Tibial nerve (tissue), 4 donors: ENCODE results near the gene OR56A5. TPM values are rescaled to one million over a fixed set of nuclear protein-coding genes. Genes with fewer than 3 reads are reported as not detected.

ENCODE experiments used
- DNase-seq, 2 donors: peaks; one replicate each; pipeline ENCODE4 v3.0.0-alpha.2; 2019; ENCODE audit warnings: low spot score in 2 of 2
- H3K27ac ChIP-seq, 4 donors: fragments of 200-600 bp; sonication (generic) in 3 of 4; one replicate each; pipeline ENCODE4 v1.5.1; 2017 to 2019; ENCODE audit warnings: mild to moderate bottlenecking in 1 of 4
- H3K27me3 ChIP-seq, 2 donors: fragments of 200-600 bp; sonication (generic) in 1 of 2; one replicate each; pipeline versions ENCODE4 v1.5.1 to v1.6.0; 2017 to 2019
- H3K36me3 ChIP-seq, 3 donors: fragments of 200-600 bp; sonication (generic); one replicate each; pipeline ENCODE4 v1.5.1; 2018 to 2019
- H3K4me1 ChIP-seq, 4 donors: fragments of 200-600 bp; sonication (generic) in 3 of 4; one replicate each; pipeline ENCODE4 v1.5.1; 2017 to 2019
- H3K4me3 ChIP-seq, 4 donors: fragments of 200-600 bp; sonication (generic) in 3 of 4; one replicate each; pipeline ENCODE4 v1.5.1; 2017 to 2019; ENCODE audit warnings: mild to moderate bottlenecking in 1 of 4, moderate library complexity in 1 of 4
- H3K9me3 ChIP-seq, 4 donors: fragments of 200-600 bp; sonication (generic) in 3 of 4; one replicate each; pipeline ENCODE4 v1.5.1; 2017 to 2019
- EP300 ChIP-seq, 2 donors: sonication (generic); formaldehyde crosslinking; IDR thresholded peaks; one replicate each; pipeline ENCODE4 v1.6.1; 2017; ENCODE audit warnings: antibody characterized with exemption in 2 of 2, mild to moderate bottlenecking in 1 of 2
- POLR2A ChIP-seq, 2 donors: fragments of 450-650 bp; IDR thresholded peaks; one replicate each; pipeline ENCODE4 v1.6.1; 2017; ENCODE audit warnings: antibody characterized with exemption in 2 of 2, mild to moderate bottlenecking in 2 of 2, moderate library complexity in 2 of 2
- WGBS, 2 donors: methylation state at CpG; one replicate each; pipeline ENCODE4 v1.1.5; 2018; 5-methylcytosine and 5-hydroxymethylcytosine counted together
- small RNA-seq: library from RNA; depleted of rRNA; stranded (forward); fragments of <200 nt; gene quantifications from one replicate; pipeline ENCODE3, GENCODE V24; 2016
- total RNA-seq, 4 donors: library from RNA; depleted of rRNA; stranded (reverse); fragments of >200 nt; gene quantifications; one replicate each; pipeline ENCODE4 v1.1.0, GENCODE V29; 2016
- TF ChIP-seq, protein P1 (sequence below), 5 experiments: fragments of 200-600 bp in 3 of 5; fragments of 450-650 bp in 2 of 5; sonication (generic) in 3 of 5; IDR thresholded peaks; one replicate each; pipeline ENCODE4 v1.5.1; 2016 to 2019; ENCODE audit warnings: antibody characterized with exemption in 5 of 5, mild to moderate bottlenecking in 3 of 5, moderate library complexity in 2 of 5

OR56A5 gene
- total RNA-seq, 4 donors from 2014 or later, result not detected

DNA sequence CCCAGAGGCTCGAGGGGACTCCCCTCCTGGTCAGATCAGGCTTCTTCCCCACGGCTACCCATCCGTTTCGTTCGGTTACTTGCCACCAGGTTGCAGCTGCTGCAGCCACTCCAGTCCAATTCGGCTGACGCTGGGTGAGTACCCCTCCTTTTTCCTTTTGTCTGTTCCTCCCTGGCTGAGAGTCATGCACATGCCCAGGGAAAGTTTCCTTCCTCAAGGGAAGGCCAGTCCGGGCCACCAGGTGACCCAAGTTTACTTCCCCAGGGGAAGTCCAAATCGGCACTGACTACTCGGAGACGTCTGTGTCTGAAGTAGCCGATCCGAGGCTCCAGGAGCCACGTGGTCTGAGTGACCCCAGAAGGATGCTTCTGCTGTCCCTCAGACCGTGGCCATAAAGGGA is 39.5 kb downstream of the OR56A5 start:
- DNase-seq, result no peak
- H3K36me3 ChIP-seq, result no peaks in the 10 kb centered on the region
- H3K4me3 ChIP-seq, result no peak overlapping the region
- no peaks in the 10 kb centered on the region for H3K27me3 ChIP-seq
- TF ChIP-seq EP300 (IDR thresholded peaks at IDR 0.05) (no peak), POLR2A (IDR thresholded peaks at IDR 0.05) (no peak)
- TF ChIP-seq, protein P1, sequence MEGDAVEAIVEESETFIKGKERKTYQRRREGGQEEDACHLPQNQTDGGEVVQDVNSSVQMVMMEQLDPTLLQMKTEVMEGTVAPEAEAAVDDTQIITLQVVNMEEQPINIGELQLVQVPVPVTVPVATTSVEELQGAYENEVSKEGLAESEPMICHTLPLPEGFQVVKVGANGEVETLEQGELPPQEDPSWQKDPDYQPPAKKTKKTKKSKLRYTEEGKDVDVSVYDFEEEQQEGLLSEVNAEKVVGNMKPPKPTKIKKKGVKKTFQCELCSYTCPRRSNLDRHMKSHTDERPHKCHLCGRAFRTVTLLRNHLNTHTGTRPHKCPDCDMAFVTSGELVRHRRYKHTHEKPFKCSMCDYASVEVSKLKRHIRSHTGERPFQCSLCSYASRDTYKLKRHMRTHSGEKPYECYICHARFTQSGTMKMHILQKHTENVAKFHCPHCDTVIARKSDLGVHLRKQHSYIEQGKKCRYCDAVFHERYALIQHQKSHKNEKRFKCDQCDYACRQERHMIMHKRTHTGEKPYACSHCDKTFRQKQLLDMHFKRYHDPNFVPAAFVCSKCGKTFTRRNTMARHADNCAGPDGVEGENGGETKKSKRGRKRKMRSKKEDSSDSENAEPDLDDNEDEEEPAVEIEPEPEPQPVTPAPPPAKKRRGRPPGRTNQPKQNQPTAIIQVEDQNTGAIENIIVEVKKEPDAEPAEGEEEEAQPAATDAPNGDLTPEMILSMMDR (IDR thresholded peaks at IDR 0.05), result no peak
- H3K27ac ChIP-seq, result no peak overlapping the region
- H3K4me1 ChIP-seq, result no peaks in the 10 kb centered on the region
- peaks cover 0 to 51% (median 0%) of the 10 kb centered on the region in 4 donors for H3K9me3 ChIP-seq
- 82 to 89% methylated on average over 15 of the region's 15 CpGs for WGBS, 2 donors

DNA sequence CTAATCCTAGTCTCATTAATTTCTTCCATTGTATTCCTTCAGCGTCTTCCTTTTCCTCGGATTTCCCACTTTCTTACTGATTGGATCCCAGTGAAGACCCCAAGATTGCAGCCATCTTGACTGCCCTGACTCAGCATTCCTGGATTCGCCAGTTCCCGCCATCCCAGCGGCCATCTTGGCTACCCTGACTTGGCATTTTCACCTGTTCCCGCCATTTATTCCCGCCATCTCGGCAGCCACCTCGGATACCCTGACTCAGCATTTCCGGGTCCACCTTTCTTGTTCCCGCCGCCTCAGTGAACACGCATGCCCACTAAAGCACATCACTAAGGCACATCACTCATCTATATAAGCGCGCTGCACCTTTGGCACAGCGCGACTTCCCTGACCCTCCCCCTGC is 40.0 kb downstream of the OR56A5 start:
- Histone ChIP-seq H3K27ac (no peak overlapping the region), H3K9me3 (peaks cover 0 to 56% (median 0%) of the 10 kb centered on the region in 4 donors)

DNA sequence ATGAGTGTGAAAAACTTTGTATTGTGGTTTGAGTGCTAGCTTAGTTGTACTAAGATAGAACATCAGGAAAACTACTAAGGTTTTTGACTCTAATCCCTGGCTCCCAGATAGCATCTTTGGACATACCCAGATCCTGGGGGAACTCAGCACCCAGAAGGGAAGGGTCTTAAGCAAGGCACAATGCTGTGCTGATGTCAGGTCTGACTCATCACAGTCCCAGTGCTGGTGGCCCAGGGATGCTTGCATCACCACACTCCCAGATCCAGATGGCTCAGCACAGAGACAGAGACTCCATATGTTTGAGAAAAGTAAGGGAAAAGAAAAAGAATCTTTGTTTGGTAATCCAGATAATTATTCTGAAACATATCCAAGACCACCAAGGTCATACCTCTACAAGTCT is 44.5 kb downstream of the OR56A5 start:
- Histone ChIP-seq H3K4me3 (no peak overlapping the region), H3K27ac (no peak overlapping the region), H3K4me1 (no peaks in the 10 kb centered on the region), H3K27me3 (no peaks in the 10 kb centered on the region), H3K36me3 (no peaks in the 10 kb centered on the region), H3K9me3 (peaks cover 0 to 37% (median 0%) of the 10 kb centered on the region in 4 donors)
- DNase-seq, result no peak
- TF ChIP-seq EP300 (IDR thresholded peaks at IDR 0.05) (no peak), POLR2A (IDR thresholded peaks at IDR 0.05) (no peak)
- TF ChIP-seq, protein P1 (IDR thresholded peaks at IDR 0.05), result no peak

More for the DNA sequence above, 40.0 kb downstream of the OR56A5 start:
- H3K36me3 ChIP-seq, result no peaks in the 10 kb centered on the region
- 93 to 98% methylated on average over 17 of the region's 17 CpGs for WGBS, 2 donors
- no peaks in the 10 kb centered on the region for H3K4me1 ChIP-seq
- H3K27me3 ChIP-seq, result no peaks in the 10 kb centered on the region
- no peak for DNase-seq
- TF ChIP-seq POLR2A (IDR thresholded peaks at IDR 0.05), result no peak
- no peak for TF ChIP-seq EP300 (IDR thresholded peaks at IDR 0.05)
- TF ChIP-seq, protein P1 (IDR thresholded peaks at IDR 0.05), result no peak
- H3K4me3 ChIP-seq, result no peak overlapping the region

DNA sequence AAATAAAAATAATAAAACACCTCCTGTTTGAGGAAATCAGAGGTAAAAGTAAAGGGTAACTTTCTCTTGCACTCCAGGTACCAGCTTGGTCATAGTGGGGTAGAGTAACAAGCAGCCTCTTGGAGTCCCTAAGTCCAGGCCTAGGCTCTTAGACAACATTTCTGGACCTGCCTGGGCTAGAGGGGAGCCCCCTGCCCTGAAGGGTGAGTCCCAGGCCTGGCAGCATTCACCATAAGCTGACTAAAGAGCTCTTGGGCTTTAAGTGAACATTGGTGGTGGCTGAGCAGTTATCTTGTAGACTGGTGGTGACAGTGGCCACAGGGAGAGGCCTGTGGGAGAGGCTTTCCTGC is 44.9 kb downstream of the OR56A5 start:
- no peaks in the 10 kb centered on the region for H3K4me1 ChIP-seq
- TF ChIP-seq EP300 (IDR thresholded peaks at IDR 0.05) (no peak), POLR2A (IDR thresholded peaks at IDR 0.05) (no peak)
- TF ChIP-seq, protein P1 (IDR thresholded peaks at IDR 0.05), result no peak
- H3K4me3 ChIP-seq, result no peak overlapping the region
- H3K9me3 ChIP-seq, result peaks cover 0 to 35% (median 0%) of the 10 kb centered on the region in 4 donors
- H3K27me3 ChIP-seq, result no peaks in the 10 kb centered on the region
- H3K36me3 ChIP-seq, result no peaks in the 10 kb centered on the region
- H3K27ac ChIP-seq, result no peak overlapping the region
- DNase-seq, result no peak

DNA sequence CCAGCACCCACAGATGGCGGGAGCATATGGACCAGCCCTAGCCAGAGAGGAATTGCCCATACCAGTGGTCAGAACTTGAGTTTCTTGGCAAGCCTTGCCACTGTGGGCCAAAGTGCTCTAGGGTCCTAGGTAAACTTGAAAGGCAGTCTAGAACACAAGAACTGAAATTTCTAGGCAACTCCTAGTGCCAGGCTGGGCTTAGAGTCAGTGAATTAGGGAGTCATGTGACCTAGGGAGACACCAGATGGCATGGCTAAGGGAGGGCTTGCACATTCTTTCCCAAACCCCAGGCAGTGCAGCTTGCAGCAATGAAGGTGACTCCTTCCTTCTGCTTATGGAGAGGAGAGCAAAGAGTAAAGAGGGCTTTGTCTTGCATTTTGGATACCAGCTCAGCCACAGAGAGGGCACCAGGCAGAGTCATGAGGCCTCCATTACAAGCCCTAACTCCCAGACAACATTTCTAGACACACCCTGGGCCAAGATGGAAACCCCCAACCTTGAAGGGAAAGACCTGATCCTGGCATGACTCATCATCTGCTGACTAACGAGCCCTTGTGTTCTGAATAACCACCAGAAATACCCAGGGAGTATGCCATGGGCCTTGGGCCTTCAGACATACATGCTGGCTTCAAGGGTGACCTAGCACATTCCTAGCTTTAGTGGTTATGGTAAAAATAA is 45.4 kb downstream of the OR56A5 start:
- 73 to 81% methylated on average over 2 of the region's 2 CpGs for WGBS, 2 donors
- Histone ChIP-seq H3K27me3 (no peaks in the 10 kb centered on the region), H3K4me1 (no peaks in the 10 kb centered on the region), H3K36me3 (no peaks in the 10 kb centered on the region), H3K27ac (no peak overlapping the region), H3K9me3 (peaks cover 0 to 30% (median 0%) of the 10 kb centered on the region in 4 donors), H3K4me3 (no peak overlapping the region)
- TF ChIP-seq, protein P1 (IDR thresholded peaks at IDR 0.05), result no peak
- TF ChIP-seq EP300 (IDR thresholded peaks at IDR 0.05) (no peak), POLR2A (IDR thresholded peaks at IDR 0.05) (no peak)
- no peak for DNase-seq

Small RNA genes within 50 kb of the gene (small RNA-seq; reads per million reads assigned to genes)
- gene RNA5SP329, result not detected

Other genes starting within 250 kb of the OR56A5 start
- under 1 TPM in 2 of 4 donors, not detected in 2; 0.20 to 0.63 TPM for gene OR56B1, start 232.0 kb downstream of the OR56A5 start, total RNA-seq
- gene OR52N4, start 214.3 kb downstream of the OR56A5 start, total RNA-seq, result under 1 TPM in 2 of 4 donors, not detected in 2; 0.44 to 0.98 TPM
- gene OR52N5, start 185.1 kb downstream of the OR56A5 start, total RNA-seq, result not detected
- gene OR52N1, start 177.2 kb downstream of the OR56A5 start, total RNA-seq, result under 1 TPM in 1 of 4 donors, not detected in 3; 0.30 TPM
- not detected for gene OR52N2, start 159.6 kb downstream of the OR56A5 start, total RNA-seq
- not detected for gene OR52E6, start 126.6 kb downstream of the OR56A5 start, total RNA-seq
- gene OR52E8, start 110.8 kb downstream of the OR56A5 start, total RNA-seq, result not detected
- gene OR52E4, start 87.9 kb downstream of the OR56A5 start, total RNA-seq, result not detected
- not detected for gene OR52E5, start 75.3 kb downstream of the OR56A5 start, total RNA-seq
- gene OR56A3, start 26.2 kb downstream of the OR56A5 start, total RNA-seq, result not detected
- gene OR52L1, start 18.5 kb upstream of the OR56A5 start, total RNA-seq, result not detected
- not detected for gene OR56A4, start 38.5 kb upstream of the OR56A5 start, total RNA-seq
- not detected for gene OR56A1, start 62.3 kb upstream of the OR56A5 start, total RNA-seq
- not detected for gene OR56B4, start 139.2 kb upstream of the OR56A5 start, total RNA-seq
- 1 to 10 TPM in 1 of 4 donors, not detected in 3; 1.2 TPM for gene OR52B2, start 201.8 kb upstream of the OR56A5 start, total RNA-seq
- gene OR52W1, start 230.7 kb upstream of the OR56A5 start, total RNA-seq, result not detected
- gene C11orf42, start 237.1 kb upstream of the OR56A5 start, total RNA-seq, result not detected